RWPE2 (cell line): Measurements from ENCODE around the gene COL4A1.

Source experiments
- ATAC-seq: fragments of 200-7000 bp; cut with Tn5 transposase; 3 replicates; pipeline ENCODE4 v1.9.1; 2021; ENCODE audit warnings: low read depth
- DNase-seq: peaks from one replicate; pipeline ENCODE4 v3.0.0-alpha.2; 2020; ENCODE audit warnings: low spot score
- H3K27ac ChIP-seq: fragments of 450-650 bp; 2 replicates; pipeline ENCODE4 v1.5.1; 2017; ENCODE audit warnings: mild to moderate bottlenecking; ENCODE audit not compliant: poor library complexity, severe bottlenecking
- H3K27me3 ChIP-seq: fragments of 250-450 bp; sonication (Bioruptor Pico); 2 replicates; pipeline ENCODE4 v1.5.1; 2021; ENCODE audit warnings: mild to moderate bottlenecking, moderate library complexity; ENCODE audit not compliant: insufficient read depth, poor library complexity, severe bottlenecking
- H3K36me3 ChIP-seq: fragments of 250-450 bp; sonication (Bioruptor Pico); 2 replicates; pipeline ENCODE4 v1.5.1; 2020; ENCODE audit warnings: low read depth, mild to moderate bottlenecking, moderate library complexity
- H3K4me1 ChIP-seq: fragments of 250-450 bp; sonication (Bioruptor Pico); 2 replicates; pipeline ENCODE4 v1.5.1; 2021; ENCODE audit warnings: mild to moderate bottlenecking, moderate library complexity; ENCODE audit not compliant: insufficient read depth, poor library complexity, severe bottlenecking
- H3K4me3 ChIP-seq: fragments of 250-450 bp; sonication (Bioruptor Pico); 2 replicates; pipeline ENCODE4 v1.5.1; 2021; ENCODE audit warnings: mild to moderate bottlenecking, moderate library complexity; ENCODE audit not compliant: severe bottlenecking
- H3K9me3 ChIP-seq: fragments of 250-450 bp; sonication (Bioruptor Pico); 2 replicates; pipeline ENCODE4 v1.5.1; 2021; ENCODE audit warnings: mild to moderate bottlenecking, moderate library complexity; ENCODE audit not compliant: severe bottlenecking
- TF ChIP-seq, protein P1 (sequence below): fragments of 450-650 bp; IDR thresholded peaks from one replicate; pipeline ENCODE4 v1.5.1; 2017; ENCODE audit warnings: mild to moderate bottlenecking, moderate library complexity; ENCODE audit not compliant: poor library complexity, severe bottlenecking

COL4A1 gene

GRCh38 chr13:110341445-110342244 lies 34.7 kb upstream of the COL4A1 start:
- H3K9me3 ChIP-seq: no peaks in the 10 kb centered on the region
- no peak overlapping the region for H3K4me3 ChIP-seq
- TF ChIP-seq, protein P1, sequence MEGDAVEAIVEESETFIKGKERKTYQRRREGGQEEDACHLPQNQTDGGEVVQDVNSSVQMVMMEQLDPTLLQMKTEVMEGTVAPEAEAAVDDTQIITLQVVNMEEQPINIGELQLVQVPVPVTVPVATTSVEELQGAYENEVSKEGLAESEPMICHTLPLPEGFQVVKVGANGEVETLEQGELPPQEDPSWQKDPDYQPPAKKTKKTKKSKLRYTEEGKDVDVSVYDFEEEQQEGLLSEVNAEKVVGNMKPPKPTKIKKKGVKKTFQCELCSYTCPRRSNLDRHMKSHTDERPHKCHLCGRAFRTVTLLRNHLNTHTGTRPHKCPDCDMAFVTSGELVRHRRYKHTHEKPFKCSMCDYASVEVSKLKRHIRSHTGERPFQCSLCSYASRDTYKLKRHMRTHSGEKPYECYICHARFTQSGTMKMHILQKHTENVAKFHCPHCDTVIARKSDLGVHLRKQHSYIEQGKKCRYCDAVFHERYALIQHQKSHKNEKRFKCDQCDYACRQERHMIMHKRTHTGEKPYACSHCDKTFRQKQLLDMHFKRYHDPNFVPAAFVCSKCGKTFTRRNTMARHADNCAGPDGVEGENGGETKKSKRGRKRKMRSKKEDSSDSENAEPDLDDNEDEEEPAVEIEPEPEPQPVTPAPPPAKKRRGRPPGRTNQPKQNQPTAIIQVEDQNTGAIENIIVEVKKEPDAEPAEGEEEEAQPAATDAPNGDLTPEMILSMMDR: no peak
- H3K4me1 ChIP-seq: peaks cover 44% of the 10 kb centered on the region
- DNase-seq: no peak
- no peak for ATAC-seq
- H3K27me3 ChIP-seq: no peaks in the 10 kb centered on the region
- peak overlapping the region; percentile 99 for H3K27ac ChIP-seq
- H3K36me3 ChIP-seq: no peaks in the 10 kb centered on the region

DNA sequence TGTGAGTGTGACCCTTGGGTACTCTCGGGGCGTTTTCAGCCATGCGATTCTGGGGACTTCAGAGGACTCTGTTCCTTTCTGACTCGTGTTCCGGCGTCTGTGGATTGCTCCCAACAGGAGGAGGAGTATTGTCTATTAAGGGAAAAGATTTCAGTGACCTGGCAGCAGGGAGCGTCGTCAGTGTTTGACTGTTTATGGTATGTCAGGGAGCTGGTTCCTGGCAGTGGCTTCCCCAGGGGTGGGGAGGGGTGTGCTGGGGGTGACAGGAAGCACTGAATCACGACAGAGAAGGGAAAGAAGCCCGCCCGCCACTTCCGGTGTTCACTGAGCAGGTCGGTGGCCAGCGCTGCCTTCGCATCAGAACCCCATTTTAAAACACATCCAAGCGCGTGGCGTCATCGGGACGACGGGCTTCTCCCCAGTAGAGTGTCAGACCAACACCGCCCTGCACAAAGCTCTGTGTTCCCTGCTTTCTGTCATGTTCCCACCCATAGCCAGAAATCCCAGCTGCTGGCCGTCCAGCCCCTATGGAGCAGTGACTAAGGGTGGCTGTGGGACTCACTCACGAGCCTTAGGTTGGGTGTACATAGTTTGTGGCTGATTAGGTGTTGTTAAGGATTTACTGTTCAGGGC lies 34.0 kb upstream of the COL4A1 start:
- DNase-seq (no peak), ATAC-seq (0 out of 3 replicates have a peak, but pooled peaks have one; percentile 15)
- Histone ChIP-seq H3K9me3 (no peaks in the 10 kb centered on the region), H3K27me3 (no peaks in the 10 kb centered on the region), H3K4me3 (no peak overlapping the region), H3K27ac (peak overlapping the region; percentile 99), H3K4me1 (peaks cover 36% of the 10 kb centered on the region), H3K36me3 (peaks cover 4% of the 10 kb centered on the region)
- TF ChIP-seq, protein P1: no peak

DNA sequence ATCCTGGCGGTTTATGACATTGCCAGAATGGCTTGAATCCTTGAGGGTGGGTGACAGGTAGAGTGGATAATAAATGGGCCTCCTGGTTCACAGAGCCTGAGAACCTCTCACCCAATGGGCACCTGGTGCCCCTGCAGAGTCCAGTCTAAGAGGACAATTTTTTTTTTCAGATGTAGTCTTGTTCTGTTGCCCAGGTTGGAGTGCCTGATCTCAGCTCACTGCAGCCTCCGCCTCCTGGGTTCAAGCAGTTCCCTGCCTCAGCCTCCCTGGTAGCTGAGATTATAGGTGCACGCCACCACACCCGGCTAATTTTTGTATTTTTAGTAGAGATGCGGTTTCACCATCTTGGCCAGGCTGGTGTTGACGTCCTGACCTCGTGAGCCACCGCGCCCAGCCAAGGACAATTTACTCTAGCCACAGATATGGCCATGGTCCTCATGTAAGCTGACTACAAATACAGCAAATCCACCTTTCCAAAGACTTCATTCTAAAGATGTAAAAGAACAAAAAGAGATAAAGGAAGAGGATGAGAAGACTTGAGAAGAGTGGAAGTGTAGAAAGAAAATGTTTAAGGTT lies 33.1 kb upstream of the COL4A1 start:
- DNase-seq (no peak), ATAC-seq (no peak)
- TF ChIP-seq, protein P1: no peak
- Histone ChIP-seq H3K4me3 (no peak overlapping the region), H3K9me3 (no peaks in the 10 kb centered on the region), H3K36me3 (peaks cover 13% of the 10 kb centered on the region), H3K27ac (peak overlapping the region; percentile 99), H3K4me1 (peaks cover 31% of the 10 kb centered on the region), H3K27me3 (no peaks in the 10 kb centered on the region)

DNA sequence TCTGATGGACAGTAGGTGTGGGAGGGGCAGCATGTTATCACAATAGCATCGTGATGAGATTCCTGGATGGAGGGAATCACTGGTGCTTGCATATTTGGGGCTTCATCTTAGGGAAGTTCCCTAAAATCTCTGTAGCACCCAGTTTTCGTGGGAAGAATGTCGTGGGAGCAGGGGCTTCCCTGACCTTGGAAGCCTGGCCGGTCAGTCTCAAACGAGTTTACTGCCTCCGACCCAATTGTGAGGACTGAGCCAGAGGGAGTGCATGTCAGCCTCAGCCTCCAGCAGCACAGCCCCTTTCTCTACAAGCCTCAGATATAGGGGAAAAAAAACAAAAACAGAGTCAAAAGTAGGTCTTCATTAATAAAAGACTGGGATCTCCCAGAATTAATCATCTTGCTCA lies 32.3 kb upstream of the COL4A1 start:
- Histone ChIP-seq H3K9me3 (no peaks in the 10 kb centered on the region), H3K4me3 (no peak overlapping the region), H3K4me1 (peaks cover 33% of the 10 kb centered on the region), H3K36me3 (peaks cover 18% of the 10 kb centered on the region), H3K27ac (peak overlapping the region; percentile 99), H3K27me3 (no peaks in the 10 kb centered on the region)
- no peak for DNase-seq
- no peak for ATAC-seq
- TF ChIP-seq, protein P1: no peak
